Left lobe of liver (tissue), 2 donors: ENCODE measurements around the gene GAPT. TPM values are rescaled to one million over a fixed set of nuclear protein-coding genes. Genes with fewer than 3 reads are reported as not detected.
A peak's percentile ranks its signal among the peaks of the same experiment; 100 is the strongest.
"Not testable (repeated sequence)": the region's sequence is repeated elsewhere in the genome, so short reads cannot be mapped to it uniquely, and the experiment has no call there.

Source experiments
- ATAC-seq: fragments of 200-7000 bp; cut with Tn5 transposase; one replicate; pipeline ENCODE4 v1.9.1; 2020; ENCODE audit warnings: mild to moderate bottlenecking, moderate library complexity
- DNase-seq: peaks from one replicate; pipeline ENCODE4 v3.0.0-alpha.2; 2020; ENCODE audit warnings: low spot score
- total RNA-seq: library from RNA; stranded (reverse); gene quantifications from one replicate; pipeline ENCODE4 v1.2.1, GENCODE V29; 2021
- donor health status: DM: no; HTN: no; CAD: no; lungs with moderate emphysema.
- donor health status: DM: no; HTN: yes; CAD: no.

Gene GAPT
- total RNA-seq, 1 donor from 2014 or later = 0.08 TPM

DNA sequence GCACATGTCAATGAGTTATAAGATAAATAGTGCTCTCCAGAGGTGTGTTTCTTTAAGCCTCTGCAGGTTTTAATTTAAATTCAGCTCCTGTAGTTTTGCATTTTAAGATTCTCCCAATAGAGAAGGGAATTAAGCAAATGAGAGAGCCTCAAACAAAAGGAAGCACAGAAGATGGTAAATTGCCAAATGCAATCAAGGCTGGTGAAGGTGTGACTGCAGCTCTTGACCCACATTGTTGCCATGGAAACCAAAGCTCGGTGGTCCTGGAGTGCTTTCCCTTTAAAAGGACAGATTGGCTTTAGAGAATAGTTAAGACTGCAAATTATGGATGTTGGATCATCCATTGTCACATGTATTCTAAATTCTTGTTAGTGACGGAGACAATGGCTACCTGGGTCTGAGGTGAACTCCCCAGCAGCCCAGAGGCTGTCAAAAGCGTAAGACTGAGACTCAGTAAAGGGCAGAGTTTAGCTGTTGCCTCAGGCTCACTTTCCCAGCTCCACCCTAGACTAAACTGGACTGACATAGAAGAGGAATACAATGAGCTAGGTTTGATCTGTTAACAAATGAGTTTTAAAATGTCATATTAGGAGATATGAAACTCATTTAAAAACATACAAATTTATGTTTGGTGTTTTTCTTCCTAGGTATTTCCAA is 12.3 kb downstream of the GAPT start:
- ATAC-seq (no peak), DNase-seq (no peak)

- DNase-seq (no peak), ATAC-seq (no peak)
These were observed 13.5 kb downstream of the GAPT start for GRCh38 chr5:58504766-58505165.

- DNase-seq (no peak), ATAC-seq (no peak)
These were observed 14.3 kb downstream of the GAPT start for GRCh38 chr5:58505502-58505901.

GRCh38 chr5:58505971-58506640 is 14.9 kb downstream of the GAPT start:
- ATAC-seq = no peak
- no peak for DNase-seq

DNA sequence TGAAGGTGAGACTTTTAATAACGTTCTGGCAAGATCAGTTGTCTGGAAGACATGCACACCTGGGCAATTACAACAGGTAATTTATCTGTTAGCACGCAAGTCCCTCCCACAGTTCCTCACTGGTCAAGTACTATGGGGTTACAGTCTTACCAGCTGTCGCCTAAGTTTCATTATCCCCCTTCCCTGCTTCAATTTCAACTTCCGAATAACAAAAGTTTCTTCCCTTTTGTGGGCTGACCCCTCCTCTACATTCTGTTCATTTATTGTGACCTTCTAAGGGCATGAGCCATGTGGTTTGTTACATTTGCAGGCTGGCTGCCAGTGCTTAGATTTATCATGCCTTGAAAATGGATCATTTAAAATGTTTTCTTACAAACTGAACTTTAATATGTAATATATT is 16.5 kb downstream of the GAPT start:
- ATAC-seq = no peak
- DNase-seq = no peak

- ATAC-seq (no peak), DNase-seq (no peak)
These were observed 26.0 kb downstream of the GAPT start for GRCh38 chr5:58517198-58517597.

- ATAC-seq (no peak), DNase-seq (no peak)
These were observed 32.7 kb downstream of the GAPT start for GRCh38 chr5:58523956-58524355.

DNA sequence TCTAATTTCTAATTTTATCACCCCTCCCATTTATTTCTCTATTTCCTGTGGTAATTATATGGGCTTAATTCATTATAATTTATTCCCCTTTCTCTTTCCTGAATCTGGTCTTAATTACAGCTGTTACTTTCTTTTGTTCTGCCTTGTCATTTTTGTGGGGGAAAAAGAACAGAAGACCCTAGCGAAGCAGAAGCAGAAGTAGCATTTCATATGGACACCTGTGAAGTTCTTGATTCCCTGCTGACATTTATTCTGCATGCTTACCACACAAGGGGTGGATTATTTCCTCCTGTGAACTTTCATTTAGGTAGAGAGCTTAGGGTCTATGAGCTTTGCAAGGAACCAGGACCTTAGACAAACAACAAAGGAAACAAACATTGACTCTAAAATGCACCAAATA is 33.3 kb downstream of the GAPT start:
- ATAC-seq (no peak), DNase-seq (no peak)

DNA sequence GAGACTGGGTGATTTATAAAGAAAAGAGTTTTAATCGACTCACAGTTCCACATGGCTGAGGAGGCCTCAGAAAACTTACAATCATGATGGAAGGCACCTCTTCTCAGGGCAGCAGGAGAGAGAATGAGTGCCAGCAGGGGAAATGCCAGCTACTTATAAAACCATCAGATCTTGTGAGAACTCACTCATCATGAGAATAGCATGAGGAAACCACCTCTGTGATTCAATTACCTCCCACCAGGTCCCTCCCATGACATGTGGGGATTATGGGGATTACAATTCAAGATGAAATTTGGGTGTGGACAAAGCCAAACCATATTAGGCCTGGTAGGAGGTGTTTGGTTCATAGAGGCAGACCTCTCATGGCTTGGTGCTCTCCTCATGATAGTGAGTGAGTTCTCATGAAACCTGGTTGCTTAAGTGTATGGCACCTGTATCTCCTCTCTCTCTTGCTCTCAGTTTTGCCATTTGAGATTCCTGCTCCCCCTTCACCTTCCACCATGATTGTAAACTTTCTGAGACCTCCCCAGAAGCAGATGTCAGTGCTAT is 39.8 kb downstream of the GAPT start:
- DNase-seq (no peak), ATAC-seq (no peak)

DNA sequence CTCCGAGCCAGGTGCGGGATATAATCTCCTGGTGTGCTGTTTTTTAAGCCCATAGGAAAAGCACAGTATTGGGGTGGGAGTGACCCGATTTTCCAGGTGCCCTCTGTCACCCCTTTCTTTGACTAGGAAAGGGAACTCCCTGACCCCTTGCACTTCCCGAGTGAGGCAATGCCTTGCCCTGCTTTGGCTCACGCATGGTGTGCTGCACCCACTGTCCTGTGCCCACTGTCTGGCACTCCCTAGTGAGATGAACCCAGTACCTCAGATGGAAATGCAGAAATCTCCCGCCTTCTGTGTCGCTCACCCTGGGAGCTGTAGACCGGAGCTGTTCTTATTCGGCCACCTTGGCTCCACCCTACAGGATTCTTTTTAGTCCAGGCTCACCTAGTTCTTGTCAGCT is 50.7 kb downstream of the GAPT start:
- ATAC-seq, DNase-seq: not testable (repeated sequence)

- no peak for ATAC-seq
These were observed 51.5 kb downstream of the GAPT start for GRCh38 chr5:58542709-58543108.

GRCh38 chr5:58543723-58544122 is 52.5 kb downstream of the GAPT start:
- no peak for ATAC-seq
- DNase-seq = no peak

More at GRCh38 chr5:58542709-58543108, 51.5 kb downstream of the GAPT start:
- DNase-seq = no peak

DNA sequence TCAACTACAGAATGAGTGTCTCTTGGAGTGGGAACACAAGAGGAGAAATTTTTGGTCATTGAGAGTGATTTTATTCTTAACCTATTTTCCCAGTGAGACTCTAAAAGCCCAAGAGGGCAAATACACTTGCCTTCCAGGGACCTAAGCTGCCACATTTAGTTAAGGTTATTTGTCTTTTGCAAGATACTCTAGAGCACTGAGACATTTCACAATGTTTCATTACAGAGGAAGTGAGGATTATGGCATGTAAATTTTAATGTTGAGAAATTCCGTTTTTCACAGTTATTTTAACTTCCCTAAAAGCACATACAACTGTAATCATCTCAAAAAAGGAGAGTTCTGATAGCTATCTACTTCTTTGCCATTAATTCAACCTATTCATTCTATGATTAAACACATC is 53.0 kb downstream of the GAPT start:
- ATAC-seq (no peak), DNase-seq (no peak)

- DNase-seq = no peak
- ATAC-seq = no peak
These were observed 53.7 kb downstream of the GAPT start for GRCh38 chr5:58544926-58545325.

DNA sequence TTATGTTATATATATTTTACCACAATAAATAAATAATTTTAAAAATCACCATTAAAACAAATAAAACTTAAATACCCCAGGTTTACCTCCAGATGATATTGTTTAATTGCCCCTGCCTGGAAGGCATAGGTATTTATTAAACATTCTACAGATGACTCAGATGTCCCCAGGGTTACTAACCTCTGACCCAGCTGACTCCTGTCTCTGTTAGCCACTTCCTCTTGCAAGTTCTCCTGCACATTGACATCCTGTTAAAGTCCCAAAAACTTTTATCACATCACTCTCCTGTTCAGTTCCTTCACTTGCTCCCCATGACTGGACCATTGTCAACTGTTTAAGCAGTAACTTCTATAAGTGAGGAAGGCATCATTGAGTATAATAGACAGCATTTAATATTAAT is 54.7 kb downstream of the GAPT start:
- DNase-seq = no peak
- peak; percentile 21 for ATAC-seq

Other genes with a start within 250 kb of the GAPT start
- gene PLK2, start 31.3 kb upstream of the GAPT start, total RNA-seq = 12.3 TPM
- 0.38 TPM for gene RAB3C, start 91.6 kb downstream of the GAPT start, total RNA-seq